ENCODE measurements around the gene TOR1B. TPM values are rescaled to one million over a fixed set of nuclear protein-coding genes. Genes with fewer than 3 reads are reported as not detected.

The TOR1B gene
- total RNA-seq = 23.1 and 24.9 TPM in 2 replicates

GRCh38 chr9:129802833-129803675, at the start of gene TOR1B:
TOR1B (plus strand) TSS chr9:129803184; CDS start chr9:129803213, 29 bp downstream.

DNA sequence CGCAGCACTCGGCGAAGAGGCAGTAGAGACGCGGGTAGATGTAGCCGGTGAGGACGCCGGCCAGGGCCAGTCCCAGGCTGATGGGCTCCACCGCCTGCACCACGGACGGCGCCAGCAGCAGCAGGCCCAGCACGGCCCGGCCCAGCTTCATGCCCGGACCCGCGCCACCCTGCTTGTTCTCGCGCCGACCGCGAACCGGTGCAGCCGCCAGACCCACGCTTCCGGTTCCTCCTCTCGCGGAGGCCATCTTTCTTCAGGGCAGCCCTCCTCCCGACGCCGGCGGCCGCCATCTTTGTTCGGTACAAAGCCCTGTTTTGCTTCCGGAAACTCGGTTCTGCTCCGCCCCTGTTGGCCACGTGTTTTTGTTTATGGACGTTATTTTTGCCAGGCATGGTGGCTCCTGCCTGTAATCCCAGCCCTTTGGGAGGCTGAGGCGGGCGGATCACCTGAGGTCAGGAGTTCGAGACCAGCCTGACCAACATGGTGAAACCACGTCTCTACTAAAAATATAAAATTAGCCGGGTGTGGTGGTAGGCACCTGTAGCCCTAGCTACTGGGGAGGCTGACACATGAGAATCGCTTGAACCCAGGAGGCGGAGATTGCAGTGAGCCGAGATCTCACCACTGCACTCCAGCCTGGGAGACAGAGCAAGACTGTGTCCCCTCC, 21.1 kb downstream of the TOR1B start, which contains the start of gene TOR1A:
Gene TOR1A (minus strand): TSS at position 202 of the 667 bp plus-strand sequence. CDS start 51 bp downstream, at position 151.

GRCh38 chr9:129835128-129835859, 32.3 kb downstream of the TOR1B start, which contains the start of the genes C9orf78 and USP20:
C9orf78 (minus strand) TSS chr9:129835275; CDS start chr9:129835221, 54 bp downstream.
USP20 (plus strand) TSS chr9:129835458; CDS start chr9:129852556, 17,098 bp downstream.

Other genes with a start within 250 kb of the TOR1B start
- not detected in 2 replicates for gene C9orf50, start 182.1 kb upstream of the TOR1B start, total RNA-seq
- gene NTMT1, start 177.0 kb upstream of the TOR1B start, total RNA-seq = 19.8 and 29.6 TPM in 2 replicates
- gene ASB6, start 161.0 kb upstream of the TOR1B start, total RNA-seq = 14.8 and 18.5 TPM in 2 replicates
- gene PRRX2, start 137.5 kb upstream of the TOR1B start, total RNA-seq = not detected in 2 replicates
- gene PTGES, start 50.1 kb upstream of the TOR1B start, total RNA-seq = not detected in 2 replicates
- gene TOR1A, start 21.0 kb downstream of the TOR1B start, total RNA-seq = 53.6 and 59.1 TPM in 2 replicates
- gene C9orf78, start 32.1 kb downstream of the TOR1B start, total RNA-seq = 29.5 and 31.8 TPM in 2 replicates
- 5.7 and 7.3 TPM in 2 replicates for gene USP20, start 32.3 kb downstream of the TOR1B start, total RNA-seq
- 40.5 and 64.9 TPM in 2 replicates for gene FNBP1, start 240.0 kb downstream of the TOR1B start, total RNA-seq

Data from thoracic aorta endothelial cell (primary cell).